Fibroblast of lung (primary cell): ENCODE measurements around the gene CCDC12. TPM values are rescaled to one million over a fixed set of nuclear protein-coding genes. Genes with fewer than 3 reads are reported as not detected.

Experiments used
- DNase-seq, 2 donors: peaks; one replicate each; pipeline versions ENCODE4 v3.0.0 to v3.0.0-alpha.2; 2010; ENCODE audit warnings: low read depth in 2 of 2
- H2AFZ ChIP-seq: 2 replicates; pipeline ENCODE4 v1.5.1; 2012; ENCODE audit warnings: low read length, control low read depth, inconsistent platforms
- H3K27ac ChIP-seq: 2 replicates; pipeline ENCODE4 v1.5.1; 2011; ENCODE audit warnings: low read length, control low read depth; ENCODE audit not compliant: insufficient read depth
- H3K27me3 ChIP-seq: 2 replicates; pipeline ENCODE4 v1.5.1; 2011; ENCODE audit warnings: mild to moderate bottlenecking, low read length; ENCODE audit not compliant: control insufficient read depth, insufficient read depth
- H3K36me3 ChIP-seq: 2 replicates; pipeline ENCODE4 v1.5.1; 2011; ENCODE audit warnings: low read length; ENCODE audit not compliant: control insufficient read depth, insufficient read depth
- H3K4me1 ChIP-seq: 2 replicates; pipeline ENCODE4 v1.5.1; 2011; ENCODE audit warnings: low read length; ENCODE audit not compliant: control insufficient read depth, insufficient read depth; ENCODE audit errors: extremely low read depth
- H3K4me2 ChIP-seq: 2 replicates; pipeline ENCODE4 v1.5.1; 2011; ENCODE audit warnings: low read length, control low read depth; ENCODE audit not compliant: insufficient read depth; ENCODE audit errors: extremely low read depth
- H3K4me3 ChIP-seq, 4 experiments: fragments of 200-600 bp in 1 of 4; sonication (generic) in 1 of 4; replicated peaks in 1 of 4; 2 replicates each; pipeline ENCODE4 v1.5.1; 2011 to 2016; ENCODE audit warnings: low read length in 4 of 4, low read depth in 3 of 4, mild to moderate bottlenecking in 3 of 4, control low read depth in 2 of 4, inconsistent platforms in 1 of 4, mixed read lengths in 1 of 4; ENCODE audit not compliant: insufficient read depth in 1 of 4; ENCODE audit errors: control extremely low read depth in 1 of 4
- H3K79me2 ChIP-seq: 2 replicates; pipeline ENCODE4 v1.5.1; 2012; ENCODE audit warnings: mild to moderate bottlenecking, low read length, inconsistent platforms; ENCODE audit not compliant: control insufficient read depth, insufficient read depth
- H3K9ac ChIP-seq: 2 replicates; pipeline ENCODE4 v1.5.1; 2011; ENCODE audit warnings: mild to moderate bottlenecking, low read length, control low read depth; ENCODE audit not compliant: insufficient read depth
- H3K9me3 ChIP-seq: 2 replicates; pipeline ENCODE4 v1.5.1; 2012; ENCODE audit warnings: low read depth, low read length; ENCODE audit not compliant: control insufficient read depth, insufficient read depth
- H4K20me1 ChIP-seq: 2 replicates; pipeline ENCODE4 v1.5.1; 2011; ENCODE audit warnings: low read length; ENCODE audit not compliant: control insufficient read depth, insufficient read depth; ENCODE audit errors: extremely low read depth
- CTCF ChIP-seq, 2 donors: IDR thresholded peaks in 1 of 2; conservative IDR thresholded peaks in 1 of 2; 1 replicate in 1 of 2; 2 replicates in 1 of 2; pipeline ENCODE4 v1.5.1; 2011 to 2012; ENCODE audit warnings: low read length in 2 of 2, control low read depth in 1 of 2, inconsistent platforms in 1 of 2, low read depth in 1 of 2, mild to moderate bottlenecking in 1 of 2
- EZH2 ChIP-seq: IDR thresholded peaks from 2 replicates; pipeline ENCODE4 v1.5.1; 2012; ENCODE audit warnings: low read length, control low read depth, mild to moderate bottlenecking; ENCODE audit errors: missing control alignments
- polyA plus RNA-seq, 2 donors: library from polyadenylated mRNA; depleted of rRNA in 1 of 2; stranded (reverse) in 1 of 2; unstranded in 1 of 2; fragments of >200 nt; gene quantifications; 2 replicates each; pipeline ENCODE4 v1.2.1, GENCODE V29; 2011 to 2012; ENCODE audit warnings: missing spikeins in 1 of 2
- total RNA-seq: library from RNA; depleted of rRNA; stranded (reverse); fragments of >200 nt; gene quantifications from 2 replicates; pipeline ENCODE4 v1.2.1, GENCODE V29; 2014

Gene CCDC12
- total and polyA plus RNA-seq, 2 donors (not counting 1 experiment from before 2014, with no cell fraction given): 28.0 to 29.2 TPM

DNA sequence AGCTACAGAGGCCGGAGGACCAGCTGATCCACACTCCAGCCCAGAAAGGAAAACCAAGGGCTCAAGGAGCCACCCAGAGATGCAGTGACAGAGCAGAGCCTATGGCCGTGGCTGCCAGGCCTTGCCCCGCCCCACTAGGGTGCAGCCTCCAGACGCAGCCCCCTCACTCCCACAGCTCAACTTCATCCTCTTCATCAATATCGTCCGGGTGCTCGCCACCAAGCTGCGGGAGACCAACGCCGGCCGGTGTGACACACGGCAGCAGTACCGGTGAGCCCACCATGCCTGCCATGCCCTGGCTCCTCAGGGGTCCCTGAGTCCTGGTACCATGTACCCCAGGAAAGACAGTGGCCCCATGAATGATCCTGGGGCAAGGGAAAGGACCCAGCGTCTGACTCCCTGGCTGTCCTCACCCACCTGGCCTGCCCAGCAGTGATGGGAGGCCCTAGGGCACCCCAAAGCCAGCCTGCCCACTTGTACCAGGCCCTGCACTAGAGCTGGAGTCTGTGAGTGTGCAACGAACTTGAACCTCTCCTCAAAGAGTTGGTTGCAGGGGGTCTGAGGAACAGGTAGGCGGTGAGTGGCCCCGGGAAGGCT lies 74.9 kb downstream of the CCDC12 start:
- no peak overlapping the region for H3K27ac ChIP-seq
- H3K27me3 ChIP-seq: peaks cover 3% of the 10 kb centered on the region
- H3K79me2 ChIP-seq: no peaks in the 10 kb centered on the region
- no peaks in the 10 kb centered on the region for H3K4me1 ChIP-seq
- H2AFZ ChIP-seq: no peak overlapping the region
- H3K4me3 ChIP-seq: no peak overlapping the region
- H3K4me2 ChIP-seq: no peak overlapping the region
- H3K9ac ChIP-seq: no peak overlapping the region
- TF ChIP-seq CTCF (conservative IDR thresholded peaks at IDR 0.05 in 1 of 2, IDR thresholded peaks at IDR 0.05 in 1 of 2; ENCODE audit: low read depth in 1 of 2, low read length in 2 of 2) (no peak), EZH2 (no peak)
- DNase-seq: no peak
- no peaks in the 10 kb centered on the region for H4K20me1 ChIP-seq
- H3K36me3 ChIP-seq: no peaks in the 10 kb centered on the region
- H3K9me3 ChIP-seq: no peaks in the 10 kb centered on the region

- no peaks in the 10 kb centered on the region for H4K20me1 ChIP-seq
- no peak overlapping the region for H2AFZ ChIP-seq
- no peaks in the 10 kb centered on the region for H3K79me2 ChIP-seq
- H3K27ac ChIP-seq: no peak overlapping the region
- H3K9ac ChIP-seq: no peak overlapping the region
- TF ChIP-seq EZH2 (no peak), CTCF (conservative IDR thresholded peaks at IDR 0.05 in 1 of 2, IDR thresholded peaks at IDR 0.05 in 1 of 2; ENCODE audit: low read depth in 1 of 2, low read length in 2 of 2) (no peak)
- H3K9me3 ChIP-seq: no peaks in the 10 kb centered on the region
- H3K4me3 ChIP-seq: no peak overlapping the region
- DNase-seq: no peak
- H3K36me3 ChIP-seq: no peaks in the 10 kb centered on the region
- H3K4me2 ChIP-seq: no peak overlapping the region
- H3K4me1 ChIP-seq: no peaks in the 10 kb centered on the region
- H3K27me3 ChIP-seq: no peaks in the 10 kb centered on the region
Observed at GRCh38 chr3:46901061-46901460, 75.5 kb downstream of the CCDC12 start.

- no peak overlapping the region for H3K4me2 ChIP-seq
- H2AFZ ChIP-seq: no peak overlapping the region
- no peaks in the 10 kb centered on the region for H3K9me3 ChIP-seq
- H4K20me1 ChIP-seq: no peaks in the 10 kb centered on the region
- H3K79me2 ChIP-seq: no peaks in the 10 kb centered on the region
- H3K27me3 ChIP-seq: no peaks in the 10 kb centered on the region
- H3K9ac ChIP-seq: no peak overlapping the region
- no peak for DNase-seq
- H3K4me1 ChIP-seq: no peaks in the 10 kb centered on the region
- no peaks in the 10 kb centered on the region for H3K36me3 ChIP-seq
- H3K4me3 ChIP-seq: no peak overlapping the region
- TF ChIP-seq EZH2: no peak
- no peak for TF ChIP-seq CTCF (conservative IDR thresholded peaks at IDR 0.05 in 1 of 2, IDR thresholded peaks at IDR 0.05 in 1 of 2; ENCODE audit: low read depth in 1 of 2, low read length in 2 of 2)
- no peak overlapping the region for H3K27ac ChIP-seq
Observed at GRCh38 chr3:46900356-46900755, 76.2 kb downstream of the CCDC12 start.
